IPS DF 6.9 (cell line): Measurements from ENCODE around the gene TMEM263.

ENCODE experiments used
- DNase-seq: peaks from one replicate; pipeline ENCODE4 v3.0.0-alpha.2; 2013; ENCODE audit warnings: low read depth, low spot score
- H3K27ac ChIP-seq: one replicate; pipeline ENCODE4 v1.5.1; 2013; ENCODE audit warnings: low read length, control low read depth
- H3K27me3 ChIP-seq: 2 replicates; pipeline ENCODE4 v1.6.1; 2013; ENCODE audit warnings: mild to moderate bottlenecking, low read length; ENCODE audit not compliant: control insufficient read depth, insufficient read depth
- H3K36me3 ChIP-seq: 2 replicates; pipeline ENCODE4 v1.6.1; 2013; ENCODE audit warnings: low read length; ENCODE audit not compliant: control insufficient read depth, insufficient read depth
- H3K4me1 ChIP-seq: 2 replicates; pipeline ENCODE4 v1.6.1; 2013; ENCODE audit warnings: low read length; ENCODE audit not compliant: control insufficient read depth, insufficient read depth
- H3K4me3 ChIP-seq: 2 replicates; pipeline ENCODE4 v1.5.1; 2013; ENCODE audit warnings: mild to moderate bottlenecking, low read length
- H3K9me3 ChIP-seq: 2 replicates; pipeline ENCODE4 v1.6.1; 2013; ENCODE audit warnings: low read length, inconsistent platforms; ENCODE audit not compliant: control insufficient read depth, insufficient read depth
- WGBS: extraction: QIAGEN DNeasy Blood & Tissue Kit; methylation state at CpG from one replicate; pipeline ENCODE4 v1.1.7; 2013; ENCODE audit warnings: mixed read lengths, missing lambda C conversion rate; ENCODE audit not compliant: insufficient read length, insufficient coverage; 5-methylcytosine and 5-hydroxymethylcytosine counted together

The TMEM263 gene

DNA sequence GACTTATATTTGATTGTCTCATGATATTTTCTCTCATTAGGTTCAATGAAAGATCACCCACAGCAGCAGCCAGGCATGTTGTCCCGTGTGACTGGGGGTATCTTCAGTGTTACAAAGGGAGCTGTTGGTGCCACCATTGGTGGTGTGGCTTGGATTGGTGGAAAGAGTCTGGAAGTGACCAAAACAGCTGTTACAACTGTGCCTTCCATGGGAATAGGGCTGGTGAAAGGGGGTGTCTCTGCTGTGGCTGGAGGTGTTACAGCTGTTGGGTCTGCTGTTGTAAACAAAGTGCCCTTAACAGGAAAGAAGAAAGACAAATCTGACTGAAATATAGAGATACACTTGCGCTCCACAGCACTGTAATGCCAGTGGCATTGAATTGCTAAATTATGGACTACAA is 15.4 kb downstream of the TMEM263 start:
- H3K4me1 ChIP-seq: no peaks in the 10 kb centered on the region
- DNase-seq: no peak
- no CpG with 5 or more reads among the region's 2 CpGs for WGBS
- no peak overlapping the region for H3K4me3 ChIP-seq
- no peak overlapping the region for H3K27ac ChIP-seq
- no peaks in the 10 kb centered on the region for H3K27me3 ChIP-seq
- no peaks in the 10 kb centered on the region for H3K9me3 ChIP-seq
- H3K36me3 ChIP-seq: peaks cover 4% of the 10 kb centered on the region; the same call in 1 of the 2 replicates

DNA sequence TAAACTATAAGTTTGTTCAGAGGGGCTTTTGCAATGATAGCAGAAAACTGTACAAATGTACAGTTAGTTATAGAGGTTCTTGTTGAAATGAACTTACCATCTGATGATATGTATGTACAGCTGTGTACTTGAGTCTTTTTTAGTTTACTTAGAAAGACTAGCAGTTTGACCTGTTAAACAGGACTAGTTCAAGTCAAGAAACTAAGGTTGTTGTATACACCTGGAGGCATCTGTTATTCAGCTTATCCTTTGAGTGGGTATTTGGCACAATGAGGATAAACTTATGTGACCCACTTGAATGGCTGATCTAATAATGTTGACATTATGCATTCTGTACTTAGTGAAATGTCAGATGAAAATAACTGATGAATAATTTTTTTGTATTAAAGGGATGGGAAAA is 17.8 kb downstream of the TMEM263 start:
- DNase-seq: no peak
- Histone ChIP-seq H3K36me3 (peaks cover 4% of the 10 kb centered on the region; the same call in 1 of the 2 replicates), H3K27ac (no peak overlapping the region), H3K4me1 (no peaks in the 10 kb centered on the region), H3K4me3 (no peak overlapping the region), H3K27me3 (no peaks in the 10 kb centered on the region), H3K9me3 (no peaks in the 10 kb centered on the region)

DNA sequence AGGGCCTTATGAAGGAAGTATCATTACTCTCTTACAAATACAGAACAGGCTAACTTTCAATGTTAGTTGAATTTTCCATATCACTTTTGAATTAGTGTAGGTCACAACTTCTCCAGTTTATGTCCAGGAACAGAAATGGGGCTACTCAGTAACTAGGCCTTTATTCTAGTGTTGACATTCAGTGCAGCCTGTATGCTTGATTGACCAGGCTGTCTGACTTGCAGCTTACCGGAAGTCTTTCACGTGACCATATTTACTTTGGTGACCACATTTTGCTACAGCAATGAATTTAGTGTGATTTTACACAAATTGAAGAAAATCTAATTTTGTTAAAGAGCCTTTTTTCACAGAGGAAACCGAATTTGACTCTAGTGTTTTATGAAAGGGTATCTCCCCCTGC is 18.8 kb downstream of the TMEM263 start:
- WGBS: no CpG with 5 or more reads among the region's 3 CpGs

DNA sequence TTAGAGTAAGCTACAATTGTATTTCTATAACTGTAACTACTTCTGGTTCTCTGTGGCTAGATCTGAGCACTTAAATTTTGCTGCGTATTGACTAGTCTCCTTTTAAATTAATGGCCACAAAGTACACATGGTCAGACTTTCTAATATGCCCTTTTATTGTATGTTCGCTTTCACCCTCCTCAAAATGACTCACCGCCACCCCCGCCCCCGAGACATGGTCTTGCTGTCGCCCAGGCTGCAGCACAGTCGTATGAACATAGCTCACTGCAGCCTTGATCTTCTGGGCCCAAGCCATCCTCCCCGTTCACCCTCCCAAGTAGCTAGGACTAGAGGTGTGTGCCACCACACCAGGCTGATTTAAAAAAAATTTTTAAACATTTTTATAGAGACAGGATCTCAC is 19.4 kb downstream of the TMEM263 start:
- peaks cover 4% of the 10 kb centered on the region; the same call in 1 of the 2 replicates for H3K36me3 ChIP-seq
- H3K27me3 ChIP-seq: no peaks in the 10 kb centered on the region
- H3K4me1 ChIP-seq: no peaks in the 10 kb centered on the region
- no peaks in the 10 kb centered on the region for H3K9me3 ChIP-seq
- no peak overlapping the region for H3K27ac ChIP-seq
- no peak for DNase-seq
- H3K4me3 ChIP-seq: no peak overlapping the region
- WGBS: no CpG with 5 or more reads among the region's 8 CpGs

More for the DNA sequence above, 18.8 kb downstream of the TMEM263 start:
- Histone ChIP-seq H3K27me3 (no peaks in the 10 kb centered on the region), H3K9me3 (no peaks in the 10 kb centered on the region), H3K4me3 (no peak overlapping the region), H3K36me3 (peaks cover 4% of the 10 kb centered on the region; the same call in 1 of the 2 replicates), H3K27ac (no peak overlapping the region), H3K4me1 (no peaks in the 10 kb centered on the region)
- DNase-seq: no peak

DNA sequence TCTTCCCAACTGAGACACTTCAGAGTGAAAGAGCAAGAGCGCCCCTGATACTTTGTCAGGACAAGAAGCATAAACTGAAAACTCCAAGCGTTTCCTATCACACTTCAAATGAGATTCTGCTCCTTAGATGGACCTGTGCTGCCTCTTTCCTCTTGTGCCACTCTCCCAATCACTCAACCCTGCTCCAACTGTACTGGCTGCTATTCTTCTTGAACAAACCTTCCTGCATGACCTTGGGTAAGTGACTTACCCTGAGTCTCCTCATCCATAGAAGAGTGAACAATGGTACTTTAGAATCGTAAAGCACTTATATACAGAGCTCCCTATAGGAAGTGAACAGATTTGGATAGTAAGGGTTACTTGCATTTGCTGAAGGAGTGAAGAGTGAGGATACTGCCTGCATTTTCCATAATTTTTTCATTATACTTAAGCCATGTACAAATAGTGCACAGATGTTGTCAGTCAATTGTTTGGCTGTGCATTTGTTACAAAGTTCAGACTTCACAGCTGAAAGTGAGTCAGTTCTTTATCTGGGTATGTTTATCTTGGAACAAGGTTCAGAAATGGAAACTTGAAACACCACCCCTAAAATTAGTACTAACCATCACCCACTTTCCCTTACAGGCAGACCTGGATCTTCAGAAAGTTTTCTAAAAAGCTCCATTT is 20.4 kb downstream of the TMEM263 start:
- DNase-seq: no peak
- Histone ChIP-seq H3K27ac (no peak overlapping the region), H3K27me3 (no peaks in the 10 kb centered on the region), H3K36me3 (peaks cover 2% of the 10 kb centered on the region; the same call in 1 of the 2 replicates), H3K9me3 (no peaks in the 10 kb centered on the region), H3K4me1 (no peaks in the 10 kb centered on the region), H3K4me3 (no peak overlapping the region)
- WGBS: no CpG with 5 or more reads among the region's 3 CpGs

DNA sequence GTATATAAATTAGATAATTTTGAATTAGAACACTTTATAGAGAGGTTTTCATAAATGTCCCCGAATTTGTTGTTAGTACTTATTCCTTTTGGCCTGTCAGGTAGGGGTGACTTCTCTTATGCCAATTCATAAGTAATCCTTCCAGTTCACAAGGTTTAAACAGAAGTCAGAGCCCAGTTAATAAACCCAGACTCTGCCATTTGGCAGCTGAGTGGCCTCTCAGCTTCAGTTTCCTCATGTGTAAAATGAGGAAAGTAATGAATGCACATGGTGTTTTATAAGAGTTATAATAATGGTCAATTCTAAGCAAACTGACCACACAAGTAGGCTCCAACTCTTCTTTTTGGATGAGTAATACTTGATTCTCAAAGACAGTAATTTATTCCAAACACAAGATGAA is 21.0 kb downstream of the TMEM263 start:
- WGBS: no CpG with 5 or more reads among the region's 1 CpG
- Histone ChIP-seq H3K27me3 (no peaks in the 10 kb centered on the region), H3K4me1 (no peaks in the 10 kb centered on the region), H3K4me3 (no peak overlapping the region), H3K27ac (no peak overlapping the region), H3K36me3 (no peaks in the 10 kb centered on the region), H3K9me3 (no peaks in the 10 kb centered on the region)
- no peak for DNase-seq

DNA sequence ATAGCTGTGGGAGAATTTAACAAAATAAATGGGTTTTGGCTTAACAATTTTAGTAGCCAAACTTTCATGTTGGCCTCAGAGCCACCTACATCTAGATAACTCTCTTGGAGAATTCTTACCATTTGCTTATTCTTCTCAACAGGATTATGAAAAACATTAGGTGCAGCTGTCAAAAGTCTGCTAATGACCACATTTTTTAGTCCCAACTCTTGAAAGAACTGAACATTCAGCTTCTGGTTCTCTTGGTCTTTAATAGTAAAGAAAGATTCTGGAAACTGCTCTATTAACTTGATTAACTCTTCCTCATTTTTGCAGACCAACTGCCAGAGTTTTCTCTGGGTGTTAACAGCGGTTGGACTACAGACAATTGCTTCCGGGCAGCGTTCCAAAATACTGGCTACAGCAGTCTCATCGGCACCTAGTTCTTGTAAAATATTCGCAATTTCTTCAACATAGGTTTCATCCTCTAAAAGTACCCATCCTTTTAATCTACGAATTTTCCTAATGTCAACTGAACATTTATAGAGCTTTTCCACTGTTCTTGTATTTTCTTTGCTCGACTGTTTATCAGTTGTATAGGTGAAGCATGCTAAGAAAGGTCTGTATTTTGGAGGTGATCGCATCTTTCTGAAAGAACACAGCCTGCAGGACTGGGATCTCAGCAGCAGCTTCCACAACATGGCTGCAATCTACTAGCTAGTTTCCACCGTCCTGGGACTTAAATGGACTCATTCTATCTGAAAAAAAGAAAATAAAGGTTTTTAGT is 22.5 kb downstream of the TMEM263 start:
- Histone ChIP-seq H3K4me1 (no peaks in the 10 kb centered on the region), H3K27me3 (no peaks in the 10 kb centered on the region), H3K9me3 (no peaks in the 10 kb centered on the region), H3K36me3 (no peaks in the 10 kb centered on the region), H3K4me3 (no peak overlapping the region), H3K27ac (no peak overlapping the region)
- WGBS: no CpG with 5 or more reads among the region's 9 CpGs
- no peak for DNase-seq

DNA sequence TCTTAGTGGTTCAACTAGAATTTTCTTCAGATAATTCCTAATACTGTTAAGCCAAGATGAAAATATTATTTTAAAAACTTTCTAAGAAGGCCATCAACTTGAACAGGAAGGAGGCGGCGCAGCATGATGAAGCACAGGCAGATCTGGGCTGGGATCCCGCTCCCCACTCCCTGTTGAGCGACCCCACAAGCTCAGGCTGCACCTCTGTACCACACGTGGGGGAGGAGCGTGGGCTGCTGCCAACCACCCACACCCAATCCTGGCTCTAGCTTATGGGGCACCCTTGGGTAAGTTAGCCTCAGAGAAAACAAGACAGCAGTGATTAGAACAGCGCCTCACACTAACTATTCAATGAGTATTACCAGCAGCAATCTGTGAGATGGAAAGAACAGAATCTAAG is 25.2 kb downstream of the TMEM263 start:
- DNase-seq: no peak
- Histone ChIP-seq H3K27me3 (no peaks in the 10 kb centered on the region), H3K9me3 (no peaks in the 10 kb centered on the region), H3K4me1 (no peaks in the 10 kb centered on the region; the same call in 1 of the 2 replicates), H3K4me3 (no peak overlapping the region), H3K27ac (no peak overlapping the region), H3K36me3 (no peaks in the 10 kb centered on the region)
- no CpG with 5 or more reads among the region's 7 CpGs for WGBS

DNA sequence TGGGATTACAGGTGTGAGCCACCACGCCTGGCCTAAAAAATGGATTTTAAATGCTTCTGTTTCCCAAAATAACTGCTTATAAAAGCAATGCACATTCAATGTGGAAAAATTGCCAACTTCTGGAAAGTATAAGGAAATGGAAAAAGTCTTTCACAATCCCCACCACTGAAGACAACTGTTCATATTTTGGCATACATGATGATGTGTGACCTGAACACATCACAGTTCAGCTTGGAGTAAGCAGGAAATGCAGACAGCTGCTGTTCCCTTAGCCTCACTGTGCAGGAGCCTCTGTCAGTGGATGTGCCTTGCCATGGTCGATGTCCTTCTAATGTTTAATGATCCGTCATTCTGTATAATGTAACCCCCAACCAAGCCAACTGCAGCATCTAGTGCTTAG is 26.1 kb downstream of the TMEM263 start:
- Histone ChIP-seq H3K36me3 (no peaks in the 10 kb centered on the region), H3K4me1 (peaks cover 1% of the 10 kb centered on the region; the same call in 1 of the 2 replicates), H3K27ac (no peak overlapping the region), H3K9me3 (no peaks in the 10 kb centered on the region), H3K4me3 (no peak overlapping the region), H3K27me3 (no peaks in the 10 kb centered on the region)
- no CpG with 5 or more reads among the region's 3 CpGs for WGBS
- no peak for DNase-seq

DNA sequence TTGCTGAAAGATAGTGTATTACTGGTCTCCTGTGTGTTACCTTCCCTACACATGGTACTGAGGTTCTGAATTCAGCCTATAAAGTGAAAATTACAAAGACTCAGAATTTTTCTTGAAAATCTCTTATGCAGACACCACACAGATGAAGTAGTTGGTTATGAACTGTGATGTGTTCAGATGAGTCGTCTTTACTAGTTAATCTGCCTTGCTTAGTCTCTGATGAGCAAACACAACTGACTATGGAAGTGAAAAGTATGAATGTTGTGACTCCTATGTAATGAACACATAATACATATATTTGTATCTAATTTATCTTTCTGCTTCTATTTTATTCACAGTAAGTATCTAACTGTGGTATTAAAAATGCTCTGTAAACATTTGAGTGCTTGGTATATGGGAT is 26.5 kb downstream of the TMEM263 start:
- Histone ChIP-seq H3K27me3 (no peaks in the 10 kb centered on the region), H3K9me3 (no peaks in the 10 kb centered on the region), H3K36me3 (no peaks in the 10 kb centered on the region), H3K27ac (no peak overlapping the region), H3K4me3 (no peak overlapping the region), H3K4me1 (peaks cover 1% of the 10 kb centered on the region; the same call in 1 of the 2 replicates)
- no peak for DNase-seq
- no CpG with 5 or more reads among the region's 1 CpG for WGBS
